K562 (cell line): Measurements from ENCODE around the gene STX11. TPM values are rescaled to one million over a fixed set of nuclear protein-coding genes. Genes with fewer than 3 reads are reported as not detected.

Source experiments
- ATAC-seq: fragments of 200-7000 bp; cut with Tn5 transposase; 3 replicates; pipeline ENCODE4 v1.9.1; 2020; ENCODE audit warnings: moderate library complexity
- BruUV-seq: library from RNA; stranded (reverse); fragments of 400-500 nt; replicated peaks from 2 replicates; lab custom pipeline; 2021; lab: Mats Ljungman, UMichigan
- CTCF ChIA-PET: fragments of 300-600 bp; formaldehyde crosslinking; extraction: SDS; loops from one replicate; lab custom pipeline; 2021; ENCODE audit warnings: low intra/inter-chr PET ratio; lab: Yijun Ruan, JAX
- POLR2A ChIA-PET: fragments of 300-600, 350-650 bp; sonication (Branson Sonifier 250); formaldehyde crosslinking; extraction: SDS; loops from one replicate; lab custom pipeline; 2021; ENCODE audit warnings: antibody characterized with exemption, inconsistent platforms; lab: Yijun Ruan, JAX
- DNase-seq, 4 experiments: peaks; one replicate each; pipeline versions ENCODE4 v3.0.0 to v3.0.0-alpha.2; 2011 to 2018; ENCODE audit warnings: low spot score in 3 of 4, mixed read lengths in 3 of 4; ENCODE audit errors: extremely low read depth in 1 of 4
- FAIRE-seq: peaks from 2 replicates; lab custom pipeline; 2011; peaks lifted over from hg19 to GRCh38; lab: Jason Lieb, UNC
- H2AFZ ChIP-seq: 2 replicates; pipeline ENCODE4 v1.6.0; 2011; ENCODE audit warnings: low read depth, low read length, control low read depth, inconsistent platforms
- H3K27ac ChIP-seq: fragments of 200-600 bp; 3 replicates; pipeline ENCODE4 v1.8.0; 2011; ENCODE audit warnings: low read depth, mild to moderate bottlenecking, control low read depth, inconsistent platforms, low read length, moderate library complexity, mixed read lengths; ENCODE audit errors: extremely low read depth
- H3K27me3 ChIP-seq, 2 experiments: fragments of 300-600 bp in 1 of 2; 2 replicates in 1 of 2; 3 replicates in 1 of 2; pipeline versions ENCODE4 v1.6.0 to v1.8.0; 2011; ENCODE audit warnings: inconsistent platforms in 2 of 2, low read length in 2 of 2, mild to moderate bottlenecking in 1 of 2, mixed read lengths in 1 of 2, moderate library complexity in 1 of 2; ENCODE audit not compliant: control insufficient read depth in 2 of 2, insufficient read depth in 2 of 2
- H3K36me3 ChIP-seq: fragments of 300-600 bp; 3 replicates; pipeline ENCODE4 v1.8.0; 2011; ENCODE audit warnings: mild to moderate bottlenecking, low read length, inconsistent platforms; ENCODE audit not compliant: control insufficient read depth, insufficient read depth
- H3K4me1 ChIP-seq, 2 experiments: fragments of 200-600 bp in 1 of 2; replicated peaks in 1 of 2; 2 replicates in 1 of 2; 3 replicates in 1 of 2; pipeline versions ENCODE4 v1.5.1 to v1.8.0; 2011; ENCODE audit warnings: inconsistent platforms in 2 of 2, low read length in 2 of 2, mild to moderate bottlenecking in 1 of 2, mixed read lengths in 1 of 2, moderate library complexity in 1 of 2; ENCODE audit not compliant: control insufficient read depth in 2 of 2, insufficient read depth in 2 of 2
- H3K4me2 ChIP-seq: 2 replicates; pipeline ENCODE4 v1.6.1; 2011; ENCODE audit warnings: low read length, control low read depth, inconsistent platforms, mixed read lengths; ENCODE audit not compliant: insufficient read depth
- H3K4me3 ChIP-seq: fragments of 200-600 bp; sonication (generic), shearing (Covaris generic); 2 replicates; pipeline ENCODE4 v1.5.1; 2016; ENCODE audit warnings: control low read depth, inconsistent platforms
- H3K79me2 ChIP-seq: fragments of 200-600 bp; 3 replicates; pipeline ENCODE4 v1.8.0; 2011; ENCODE audit warnings: low read length, inconsistent platforms; ENCODE audit not compliant: control insufficient read depth, insufficient read depth
- H3K9ac ChIP-seq, 2 experiments: 2 replicates each; pipeline versions ENCODE4 v1.6.0 to v1.6.1; 2011; ENCODE audit warnings: low read depth in 2 of 2, low read length in 2 of 2, control low read depth in 1 of 2, inconsistent platforms in 1 of 2, mild to moderate bottlenecking in 1 of 2, mixed read lengths in 1 of 2; ENCODE audit not compliant: insufficient read depth in 1 of 2
- H3K9me1 ChIP-seq: one replicate; pipeline ENCODE4 v1.6.0; 2011; ENCODE audit warnings: inconsistent platforms, mild to moderate bottlenecking, low read length, moderate library complexity; ENCODE audit not compliant: control insufficient read depth, insufficient read depth
- H3K9me3 ChIP-seq: replicated peaks from 2 replicates; pipeline ENCODE4 v1.5.1; 2011; ENCODE audit warnings: low read depth, low read length, inconsistent platforms; ENCODE audit not compliant: control insufficient read depth, insufficient read depth
- H4K20me1 ChIP-seq: replicated peaks from 2 replicates; pipeline ENCODE4 v1.6.1; 2011; ENCODE audit warnings: low read length, inconsistent platforms, mixed read lengths; ENCODE audit not compliant: control insufficient read depth, insufficient read depth
- ADNP ChIP-seq: fragments of 200-800 bp; sonication (Bioruptor generic); IDR thresholded peaks from 2 replicates; pipeline ENCODE4 v1.6.1; 2016; ENCODE audit warnings: missing genetic modification characterization, missing compliant biosample characterization
- ELF2 ChIP-seq: fragments of 250-450 bp; sonication (Bioruptor Pico); IDR thresholded peaks from 2 replicates; pipeline ENCODE4 v1.5.0; 2021; ENCODE audit warnings: mild to moderate bottlenecking
- GATAD2B ChIP-seq: fragments of 450-650 bp; IDR thresholded peaks from 2 replicates; pipeline ENCODE4 v1.6.1; 2017; ENCODE audit warnings: mild to moderate bottlenecking, borderline replicate concordance
- IFI16 ChIP-seq: fragments of 250-450 bp; sonication (Bioruptor Pico); IDR thresholded peaks from 2 replicates; pipeline ENCODE4 v2.1.2; 2022; ENCODE audit warnings: mild to moderate bottlenecking, inconsistent platforms
- L3MBTL2 ChIP-seq: fragments of 450-650 bp; IDR thresholded peaks from 2 replicates; pipeline ENCODE4 v1.6.1; 2016; ENCODE audit warnings: mild to moderate bottlenecking, moderate library complexity
- NFYB ChIP-seq: IDR thresholded peaks from 2 replicates; pipeline ENCODE4 v1.6.1; 2011; ENCODE audit warnings: mild to moderate bottlenecking, moderate library complexity; ENCODE audit not compliant: insufficient read length; ENCODE audit errors: extremely low read depth
- POLR2H ChIP-seq: IDR thresholded peaks from 2 replicates; pipeline ENCODE4 v1.6.1; 2016; ENCODE audit warnings: missing genetic modification characterization, low read depth, mild to moderate bottlenecking, control low read depth, missing compliant biosample characterization, moderate library complexity
- ZNF274 ChIP-seq: IDR thresholded peaks from 2 replicates; pipeline ENCODE4 v1.6.1; 2011; ENCODE audit warnings: low read depth, mild to moderate bottlenecking, low read length, moderate library complexity, borderline replicate concordance
- whole genome bisulfite sequencing: fragments of 100-300 bp; shearing (Covaris generic); methylation state at CpG from one replicate; pipeline ENCODE4 v1.1.6; 2016; ENCODE audit warnings: low coverage, mixed read lengths; ENCODE audit not compliant: insufficient coverage; ENCODE audit errors: missing lambda C conversion rate; 5-methylcytosine and 5-hydroxymethylcytosine counted together
- in situ Hi-C: fragments of 300-500 bp; cut with MboI; formaldehyde crosslinking; loops from 4 replicates; pipeline ENCODE4 v1.15.0; 2018; ENCODE audit warnings: inconsistent platforms, mixed read lengths
- intact Hi-C: fragments of 100-400 bp; cut with micrococcal nuclease; formaldehyde crosslinking; loops from 2 replicates; pipeline ENCODE4 v1.14.2; 2022
- polyA plus RNA-seq, 8 experiments: library from polyadenylated mRNA; depleted of rRNA in 4 of 8; stranded (reverse) in 5 of 8; unstranded in 3 of 8; fragments of >200 nt; fragmentation: Nextera tagmentation in 2 of 8; fragmentation: Illumina TruSeq in 1 of 8; extraction: Ambion mirVana in 2 of 8; extraction: Trizol in 1 of 8; gene quantifications; 2 replicates each; pipeline versions ENCODE4 v1.2.1 to v1.2.3, GENCODE V29; 2011 to 2014; ENCODE audit warnings: inconsistent platforms in 1 of 8, missing spikeins in 1 of 8
- total RNA-seq, 7 experiments: library from RNA; depleted of rRNA in 6 of 7; stranded (reverse); fragments of >200 nt in 6 of 7; fragmentation: Illumina TruSeq in 2 of 7; extraction: Trizol in 2 of 7; gene quantifications; 2 replicates each; pipeline versions ENCODE4 v1.2.1 to v1.2.3, GENCODE V29; 2011 to 2021; ENCODE audit warnings: low replicate concordance in 1 of 7
- TF ChIP-seq, protein P1 (sequence below): fragments of 250-450 bp; sonication (Bioruptor Pico); IDR thresholded peaks from 2 replicates; pipeline ENCODE4 v1.8.0; 2022; ENCODE audit warnings: inconsistent platforms
- TF ChIP-seq, protein P2 (sequence below): sonication (generic); formaldehyde crosslinking; IDR thresholded peaks from 2 replicates; pipeline ENCODE4 v1.9.0; 2022; ENCODE audit warnings: mild to moderate bottlenecking, missing genetic modification reagents
- TF ChIP-seq, protein P3 (sequence below): fragments of 450-650 bp; formaldehyde crosslinking; IDR thresholded peaks from 2 replicates; pipeline ENCODE4 v1.4.0; 2020; ENCODE audit warnings: mild to moderate bottlenecking, moderate library complexity

STX11 gene
- total and polyA plus RNA-seq, 9 of the 15 experiments (the other 6 are each of a cell fraction or from before 2014, with no cell fraction given): 0.06 to 0.73 (median 0.40) TPM

DNA sequence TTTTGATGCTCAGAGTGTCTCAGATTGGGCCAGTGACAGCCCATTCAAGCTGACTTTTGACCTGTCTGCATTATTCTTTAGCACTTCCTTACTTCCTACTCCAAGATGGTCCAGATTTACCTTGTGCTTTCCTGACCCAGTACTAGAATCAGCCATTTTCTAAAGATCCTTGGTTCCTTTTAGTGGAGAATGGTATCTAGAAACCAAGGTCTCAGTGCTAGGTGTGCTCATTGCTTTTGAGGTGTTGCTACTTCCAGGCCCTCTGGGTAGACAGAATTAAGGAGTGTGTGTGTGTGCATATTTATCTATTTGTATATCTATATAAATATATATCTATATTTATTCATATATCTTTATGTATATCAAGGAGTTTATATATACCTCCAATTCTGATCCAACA, 67.5 kb downstream of the STX11 start (continued):
- TF ChIP-seq, protein P1, sequence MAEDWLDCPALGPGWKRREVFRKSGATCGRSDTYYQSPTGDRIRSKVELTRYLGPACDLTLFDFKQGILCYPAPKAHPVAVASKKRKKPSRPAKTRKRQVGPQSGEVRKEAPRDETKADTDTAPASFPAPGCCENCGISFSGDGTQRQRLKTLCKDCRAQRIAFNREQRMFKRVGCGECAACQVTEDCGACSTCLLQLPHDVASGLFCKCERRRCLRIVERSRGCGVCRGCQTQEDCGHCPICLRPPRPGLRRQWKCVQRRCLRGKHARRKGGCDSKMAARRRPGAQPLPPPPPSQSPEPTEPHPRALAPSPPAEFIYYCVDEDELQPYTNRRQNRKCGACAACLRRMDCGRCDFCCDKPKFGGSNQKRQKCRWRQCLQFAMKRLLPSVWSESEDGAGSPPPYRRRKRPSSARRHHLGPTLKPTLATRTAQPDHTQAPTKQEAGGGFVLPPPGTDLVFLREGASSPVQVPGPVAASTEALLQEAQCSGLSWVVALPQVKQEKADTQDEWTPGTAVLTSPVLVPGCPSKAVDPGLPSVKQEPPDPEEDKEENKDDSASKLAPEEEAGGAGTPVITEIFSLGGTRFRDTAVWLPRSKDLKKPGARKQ (CRISPR knock-in tag): no peak
- TF ChIP-seq NFYB (no peak), IFI16 (CRISPR knock-in tag) (no peak), GATAD2B (no peak)
- TF ChIP-seq, all 486 proteins: peak for 0

DNA sequence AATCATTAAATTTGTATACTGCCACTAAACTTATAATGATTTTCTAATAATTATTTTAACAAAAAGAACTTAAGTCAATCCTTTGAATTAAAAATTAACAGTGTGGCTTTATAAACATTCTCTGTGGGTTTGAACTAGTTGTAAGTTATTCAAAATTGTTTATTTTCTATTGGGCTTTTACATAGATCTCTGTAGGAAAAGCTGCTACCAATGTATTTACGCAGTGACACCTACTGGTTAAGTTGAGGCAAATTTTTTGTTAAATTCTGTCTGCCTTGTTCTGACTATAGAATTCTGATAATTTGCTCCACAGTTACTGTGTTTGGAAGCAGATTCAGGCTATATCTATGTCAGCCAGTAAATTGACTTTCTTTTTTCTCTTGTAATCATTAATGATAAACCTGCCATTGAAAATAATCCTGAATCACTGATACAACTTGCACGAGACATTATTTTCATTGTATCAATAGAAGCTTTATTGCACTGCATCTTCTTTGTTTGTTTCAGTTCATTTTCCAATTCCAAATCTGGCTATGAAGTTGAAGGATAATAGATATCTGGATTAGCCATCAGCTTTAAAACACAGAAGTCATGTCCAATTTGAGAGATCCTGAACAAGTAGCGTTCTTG, 68.9 kb downstream of the STX11 start:
- BruUV-seq: no TSS peak
- Histone ChIP-seq H3K4me3 (no peak overlapping the region), H3K9ac (no peak overlapping the region), H3K9me3 (no peaks in the 10 kb centered on the region), H3K27me3 (no peaks in the 10 kb centered on the region), H3K36me3 (no peaks in the 10 kb centered on the region), H3K4me1 (peaks cover 14% of the 10 kb centered on the region in 2 experiments), H3K9me1 (no peaks in the 10 kb centered on the region), H3K79me2 (no peaks in the 10 kb centered on the region), H3K4me2 (no peak overlapping the region), H2AFZ (no peak overlapping the region), H3K27ac (no peak overlapping the region), H4K20me1 (no peaks in the 10 kb centered on the region)
- ChIA-PET POLR2A (interaction anchor here (1.3 to 1.7 kb wide), 2 partner anchors 10 to 155 kb away, joined by 3 to 5 read pairs; no protein-coding TSS in a partner anchor), CTCF (interaction anchor here (0.5 to 1.9 kb wide), 3 partner anchors 115 to 279 kb away, joined by 3 to 11 read pairs (median 7); no protein-coding TSS in a partner anchor)
- intact Hi-C loops: loop anchor here (2.0 to 5.0 kb wide), 4 partner anchors 67 to 642 kb away; partner anchors contain the start of gene STX11
- ATAC-seq (no peak), FAIRE-seq (peak; percentile 83), DNase-seq (peak; percentile 20 to 62 (median 36))
- 28% methylated on average over 3 of the region's 3 CpGs for WGBS
- in situ Hi-C loops: loop anchor here (5.0 kb wide), 2 partner anchors 122 to 207 kb away; partner anchors contain the start of gene SF3B5
- TF ChIP-seq ADNP (tag) (0 out of 2 replicates have a peak, but pooled peaks have one; percentile 28), L3MBTL2 (no peak), ZNF274 (no peak), ELF2 (0 out of 2 replicates have a peak, but pooled peaks have one; percentile 39), POLR2H (tag) (0 out of 2 replicates have a peak, but pooled peaks have one; percentile 27)
- TF ChIP-seq, protein P2, sequence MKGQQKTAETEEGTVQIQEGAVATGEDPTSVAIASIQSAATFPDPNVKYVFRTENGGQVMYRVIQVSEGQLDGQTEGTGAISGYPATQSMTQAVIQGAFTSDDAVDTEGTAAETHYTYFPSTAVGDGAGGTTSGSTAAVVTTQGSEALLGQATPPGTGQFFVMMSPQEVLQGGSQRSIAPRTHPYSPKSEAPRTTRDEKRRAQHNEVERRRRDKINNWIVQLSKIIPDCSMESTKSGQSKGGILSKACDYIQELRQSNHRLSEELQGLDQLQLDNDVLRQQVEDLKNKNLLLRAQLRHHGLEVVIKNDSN (CRISPR knock-in tag): no peak
- TF ChIP-seq, protein P3, sequence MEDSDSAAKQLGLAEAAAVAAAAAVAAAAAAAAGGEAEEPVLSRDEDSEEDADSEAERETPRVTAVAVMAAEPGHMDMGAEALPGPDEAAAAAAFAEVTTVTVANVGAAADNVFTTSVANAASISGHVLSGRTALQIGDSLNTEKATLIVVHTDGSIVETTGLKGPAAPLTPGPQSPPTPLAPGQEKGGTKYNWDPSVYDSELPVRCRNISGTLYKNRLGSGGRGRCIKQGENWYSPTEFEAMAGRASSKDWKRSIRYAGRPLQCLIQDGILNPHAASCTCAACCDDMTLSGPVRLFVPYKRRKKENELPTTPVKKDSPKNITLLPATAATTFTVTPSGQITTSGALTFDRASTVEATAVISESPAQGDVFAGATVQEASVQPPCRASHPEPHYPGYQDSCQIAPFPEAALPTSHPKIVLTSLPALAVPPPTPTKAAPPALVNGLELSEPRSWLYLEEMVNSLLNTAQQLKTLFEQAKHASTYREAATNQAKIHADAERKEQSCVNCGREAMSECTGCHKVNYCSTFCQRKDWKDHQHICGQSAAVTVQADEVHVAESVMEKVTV: peak; percentile 57
